Measurements from ENCODE around the gene PICALM.

Gene PICALM

GRCh38 chr11:85923455-85923854 is 145.4 kb downstream of the PICALM start:
- no peak for TF ChIP-seq POLR2AphosphoS5 (IDR thresholded peaks at IDR 0.05; ENCODE audit: borderline replicate concordance, low read depth, low read length)
- TF ChIP-seq EZH2 (IDR thresholded peaks at IDR 0.05), result no peak
- no peak for TF ChIP-seq FOXP2 (optimal IDR thresholded peaks at IDR 0.05; ENCODE audit: control extremely low read depth, extremely low read length, insufficient read depth)
- H3K9me3 ChIP-seq (ENCODE audit: low read depth, low read length), result no peaks in the 10 kb centered on the region
- no peak overlapping the region for H3K27ac ChIP-seq
- H3K4me3 ChIP-seq, result no peak overlapping the region
- no peak for DNase-seq (ENCODE audit: low read depth, low spot score)
- no peaks in the 10 kb centered on the region for H3K36me3 ChIP-seq (ENCODE audit: insufficient read depth, low read length)
- no peak overlapping the region for H3K9ac ChIP-seq (ENCODE audit: insufficient read length)

- DNase-seq (ENCODE audit: low read depth, low spot score), result no peak
- no peaks in the 10 kb centered on the region for H3K36me3 ChIP-seq (ENCODE audit: insufficient read depth, low read length)
- H3K4me3 ChIP-seq, result no peak overlapping the region
- H3K9ac ChIP-seq (ENCODE audit: insufficient read length), result no peak overlapping the region
- TF ChIP-seq POLR2AphosphoS5 (IDR thresholded peaks at IDR 0.05; ENCODE audit: borderline replicate concordance, low read depth, low read length) (no peak), EZH2 (IDR thresholded peaks at IDR 0.05) (no peak), FOXP2 (optimal IDR thresholded peaks at IDR 0.05; ENCODE audit: control extremely low read depth, extremely low read length, insufficient read depth) (no peak)
- H3K9me3 ChIP-seq (ENCODE audit: low read depth, low read length), result no peaks in the 10 kb centered on the region
- no peak overlapping the region for H3K27ac ChIP-seq
Observed at GRCh38 chr11:85922367-85922766, 146.5 kb downstream of the PICALM start.

- H3K9ac ChIP-seq (ENCODE audit: insufficient read length), result no peak overlapping the region
Observed at GRCh38 chr11:85918910-85919794, 149.7 kb downstream of the PICALM start.

GRCh38 chr11:85914425-85914824 is 154.5 kb downstream of the PICALM start:
- Histone ChIP-seq H3K27ac (no peak overlapping the region), H3K4me3 (no peak overlapping the region), H3K9ac (ENCODE audit: insufficient read length) (no peak overlapping the region), H3K36me3 (ENCODE audit: insufficient read depth, low read length) (no peaks in the 10 kb centered on the region), H3K9me3 (ENCODE audit: low read depth, low read length) (no peaks in the 10 kb centered on the region)
- no peak for TF ChIP-seq EZH2 (IDR thresholded peaks at IDR 0.05)
- TF ChIP-seq FOXP2 (optimal IDR thresholded peaks at IDR 0.05; ENCODE audit: control extremely low read depth, extremely low read length, insufficient read depth), result no peak
- TF ChIP-seq POLR2AphosphoS5 (IDR thresholded peaks at IDR 0.05; ENCODE audit: borderline replicate concordance, low read depth, low read length), result no peak
- DNase-seq (ENCODE audit: low read depth, low spot score), result no peak

More at GRCh38 chr11:85918910-85919794, 149.7 kb downstream of the PICALM start:
- Histone ChIP-seq H3K4me3 (no peak overlapping the region), H3K36me3 (ENCODE audit: insufficient read depth, low read length) (no peaks in the 10 kb centered on the region), H3K27ac (no peak overlapping the region), H3K9me3 (ENCODE audit: low read depth, low read length) (no peaks in the 10 kb centered on the region)
- TF ChIP-seq POLR2AphosphoS5 (IDR thresholded peaks at IDR 0.05; ENCODE audit: borderline replicate concordance, low read depth, low read length), result no peak
- no peak for TF ChIP-seq FOXP2 (optimal IDR thresholded peaks at IDR 0.05; ENCODE audit: control extremely low read depth, extremely low read length, insufficient read depth)
- TF ChIP-seq EZH2 (IDR thresholded peaks at IDR 0.05), result no peak
- no peak for DNase-seq (ENCODE audit: low read depth, low spot score)

- no peak for DNase-seq (ENCODE audit: low read depth, low spot score)
- Histone ChIP-seq H3K36me3 (ENCODE audit: insufficient read depth, low read length) (no peaks in the 10 kb centered on the region), H3K9me3 (ENCODE audit: low read depth, low read length) (no peaks in the 10 kb centered on the region), H3K27ac (no peak overlapping the region), H3K4me3 (no peak overlapping the region), H3K9ac (ENCODE audit: insufficient read length) (no peak overlapping the region)
- no peak for TF ChIP-seq EZH2 (IDR thresholded peaks at IDR 0.05)
- no peak for TF ChIP-seq POLR2AphosphoS5 (IDR thresholded peaks at IDR 0.05; ENCODE audit: borderline replicate concordance, low read depth, low read length)
- TF ChIP-seq FOXP2 (optimal IDR thresholded peaks at IDR 0.05; ENCODE audit: control extremely low read depth, extremely low read length, insufficient read depth), result no peak
Observed at GRCh38 chr11:85913513-85913912, 155.4 kb downstream of the PICALM start.

GRCh38 chr11:85912414-85912813 is 156.5 kb downstream of the PICALM start:
- H3K27ac ChIP-seq, result no peak overlapping the region
- TF ChIP-seq EZH2 (IDR thresholded peaks at IDR 0.05) (no peak), FOXP2 (optimal IDR thresholded peaks at IDR 0.05; ENCODE audit: control extremely low read depth, extremely low read length, insufficient read depth) (no peak), POLR2AphosphoS5 (IDR thresholded peaks at IDR 0.05; ENCODE audit: borderline replicate concordance, low read depth, low read length) (no peak)
- H3K9ac ChIP-seq (ENCODE audit: insufficient read length), result no peak overlapping the region
- no peaks in the 10 kb centered on the region for H3K9me3 ChIP-seq (ENCODE audit: low read depth, low read length)
- no peak overlapping the region for H3K4me3 ChIP-seq
- H3K36me3 ChIP-seq (ENCODE audit: insufficient read depth, low read length), result no peaks in the 10 kb centered on the region
- DNase-seq (ENCODE audit: low read depth, low spot score), result no peak
